Central memory CD8-positive, alpha-beta T cell (primary cell): ENCODE measurements around the gene PRDX1.
"Not testable (repeated sequence)": the region's sequence is repeated elsewhere in the genome, so short reads cannot be mapped to it uniquely, and the experiment has no call there.

Experiments
- ATAC-seq: fragments of 150-1000 bp; cut with Tn5 transposase; replicated peaks from 2 replicates; pipeline ENCODE4 v1.10.0; 2022; ENCODE audit warnings: mild to moderate bottlenecking, moderate FRiP score, moderate number of reproducible peaks; ENCODE audit not compliant: poor library complexity, severe bottlenecking; ENCODE audit errors: extremely low read depth
- DNase-seq, 2 donors: peaks; one replicate each; pipeline ENCODE4 v3.0.0; 2021; ENCODE audit warnings: low spot score in 2 of 2
- H3K27ac Mint-ChIP-seq: one replicate; pipeline ENCODE4 v1.8.0; 2022; ENCODE audit warnings: low read depth, mild to moderate bottlenecking, moderate library complexity, mixed read lengths
- H3K27me3 Mint-ChIP-seq: one replicate; pipeline ENCODE4 v1.8.0; 2022; ENCODE audit warnings: mixed read lengths
- H3K36me3 Mint-ChIP-seq: one replicate; pipeline ENCODE4 v1.8.0; 2022; ENCODE audit warnings: mild to moderate bottlenecking, moderate library complexity, mixed read lengths; ENCODE audit not compliant: insufficient read depth
- H3K4me1 Mint-ChIP-seq: one replicate; pipeline ENCODE4 v1.8.0; 2022; ENCODE audit warnings: mixed read lengths
- H3K4me3 Mint-ChIP-seq: one replicate; pipeline ENCODE4 v1.8.0; 2022; ENCODE audit warnings: mild to moderate bottlenecking, moderate library complexity, mixed read lengths
- H3K9me3 Mint-ChIP-seq: one replicate; pipeline ENCODE4 v1.8.0; 2022; ENCODE audit warnings: mixed read lengths

PRDX1 gene

GRCh38 chr1:45490626-45491486 lies 30.8 kb downstream of the PRDX1 start, which contains the start of gene TESK2:
TESK2 (minus strand) TSS chr1:45491163; CDS start chr1:45457785, 33,378 bp downstream.
- Mint-ChIP-seq H3K27me3 (no peaks in the 10 kb centered on the region), H3K4me3 (no peak within 1 kb of the TSS), H3K4me1 (no peaks in the 10 kb centered on the region), H3K36me3 (peaks cover 2% of the 10 kb centered on the region), H3K9me3 (no peaks in the 10 kb centered on the region), H3K27ac (no peak within 1 kb of the TSS)
- ATAC-seq (peak; percentile 97), DNase-seq (peak; percentile 92 to 97)

- Mint-ChIP-seq H3K4me3 (no peak overlapping the region), H3K9me3 (no peaks in the 10 kb centered on the region), H3K27me3 (no peaks in the 10 kb centered on the region), H3K27ac (no peak overlapping the region), H3K4me1 (no peaks in the 10 kb centered on the region), H3K36me3 (peaks cover 2% of the 10 kb centered on the region)
- DNase-seq (no peak), ATAC-seq (no peak)
Observed at GRCh38 chr1:45490121-45490625, 31.5 kb downstream of the PRDX1 start.

GRCh38 chr1:45489379-45489778 lies 32.3 kb downstream of the PRDX1 start:
- H3K27me3 Mint-ChIP-seq, H3K4me3 Mint-ChIP-seq, H3K27ac Mint-ChIP-seq, ATAC-seq, DNase-seq, H3K36me3 Mint-ChIP-seq, H3K4me1 Mint-ChIP-seq, H3K9me3 Mint-ChIP-seq: not testable (repeated sequence)

- H3K4me1 Mint-ChIP-seq, result no peaks in the 10 kb centered on the region
- no peaks in the 10 kb centered on the region for H3K9me3 Mint-ChIP-seq
- ATAC-seq (no peak), DNase-seq (no peak)
- peaks cover 2% of the 10 kb centered on the region for H3K36me3 Mint-ChIP-seq
- no peak overlapping the region for H3K4me3 Mint-ChIP-seq
- H3K27ac Mint-ChIP-seq, result no peak overlapping the region
- no peaks in the 10 kb centered on the region for H3K27me3 Mint-ChIP-seq
Observed at GRCh38 chr1:45488666-45489377, 32.9 kb downstream of the PRDX1 start.

DNA sequence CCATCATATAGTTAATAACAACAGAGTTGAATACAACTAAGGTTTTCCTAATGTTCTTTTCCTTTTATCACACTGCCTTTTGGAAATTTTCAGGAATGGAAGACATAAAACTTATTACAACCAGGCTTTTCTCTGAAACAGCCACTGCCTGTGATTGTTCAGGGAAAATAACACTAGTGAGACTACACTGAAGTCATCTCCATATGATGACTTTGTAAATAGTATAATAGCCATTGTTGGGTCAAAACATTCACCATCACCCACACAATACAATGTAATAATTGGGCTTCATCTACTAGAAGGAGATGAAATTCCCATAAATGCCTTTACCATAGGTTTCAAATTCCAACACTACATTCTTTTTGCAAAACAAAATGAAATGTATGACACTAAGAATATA lies 35.7 kb downstream of the PRDX1 start:
- no peaks in the 10 kb centered on the region for H3K4me1 Mint-ChIP-seq
- H3K27ac Mint-ChIP-seq, result no peak overlapping the region
- no peaks in the 10 kb centered on the region for H3K9me3 Mint-ChIP-seq
- no peaks in the 10 kb centered on the region for H3K27me3 Mint-ChIP-seq
- no peak overlapping the region for H3K4me3 Mint-ChIP-seq
- DNase-seq, result no peak
- H3K36me3 Mint-ChIP-seq, result peaks cover 2% of the 10 kb centered on the region
- ATAC-seq, result no peak

DNA sequence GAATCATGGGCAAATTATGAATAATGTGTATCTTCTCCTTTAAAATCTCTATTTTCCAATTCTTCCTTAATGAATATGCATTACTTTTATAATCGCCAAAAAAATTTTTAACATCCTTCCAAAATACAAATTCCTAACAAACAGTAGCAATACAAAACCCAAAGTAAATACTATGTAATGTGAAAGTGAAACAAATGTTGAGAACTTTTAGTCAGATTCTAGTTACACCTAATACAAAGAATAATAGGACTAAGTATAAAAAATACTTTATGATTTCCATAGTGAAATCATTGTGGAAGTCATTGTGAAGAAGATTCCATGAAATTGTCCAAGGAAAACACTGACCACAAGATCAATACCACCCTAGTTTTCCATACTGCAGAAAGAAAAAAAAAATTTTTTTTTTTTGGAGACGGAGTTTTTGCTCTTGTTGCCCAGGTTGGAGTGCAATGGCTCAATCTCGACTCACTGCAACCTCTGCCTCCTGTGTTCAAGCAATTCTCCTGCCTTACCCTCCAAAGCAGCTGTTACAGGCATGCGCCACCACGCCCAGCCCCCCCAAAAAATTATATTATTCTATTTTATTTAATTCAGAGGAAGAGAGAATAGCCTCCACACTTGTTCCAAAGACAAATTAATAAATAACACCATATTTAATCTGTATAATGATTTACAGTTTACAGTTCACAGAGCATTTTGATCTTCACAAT lies 42.5 kb downstream of the PRDX1 start:
- DNase-seq (no peak), ATAC-seq (no peak)
- Mint-ChIP-seq H3K4me3 (no peak overlapping the region), H3K4me1 (no peaks in the 10 kb centered on the region), H3K9me3 (no peaks in the 10 kb centered on the region), H3K27me3 (no peaks in the 10 kb centered on the region), H3K36me3 (peaks cover 2% of the 10 kb centered on the region), H3K27ac (no peak overlapping the region)

DNA sequence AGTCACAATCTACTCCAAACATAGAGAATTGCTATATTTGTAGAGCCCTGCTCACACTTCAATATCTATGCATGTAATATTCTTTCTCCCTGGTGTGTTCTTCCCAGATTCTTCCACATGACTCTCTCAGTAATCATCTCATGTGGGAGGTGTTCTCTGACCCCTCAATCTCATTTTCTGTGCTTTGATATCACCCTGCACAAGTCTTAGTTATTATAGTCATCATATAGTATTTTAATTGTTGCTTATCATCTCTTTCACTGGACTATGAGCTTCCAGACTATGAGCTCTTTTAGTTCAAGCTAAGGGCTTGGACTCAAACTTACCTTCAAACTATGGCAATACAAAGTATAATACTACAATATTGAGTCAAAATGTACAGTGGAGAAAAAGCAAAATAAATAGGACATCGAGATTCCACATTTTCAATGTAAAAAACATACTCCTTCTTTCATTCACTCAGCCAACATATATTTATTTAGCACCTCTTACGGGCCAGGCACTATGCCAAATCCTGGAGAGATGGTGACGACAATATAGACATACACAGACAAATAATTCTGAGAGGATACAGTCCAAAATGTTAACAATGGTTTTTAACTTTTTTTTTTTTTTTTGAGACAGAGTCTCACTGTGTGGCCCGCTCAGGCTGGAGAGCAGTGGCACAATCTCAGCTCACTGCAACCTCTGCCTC lies 43.4 kb downstream of the PRDX1 start:
- no peaks in the 10 kb centered on the region for H3K27me3 Mint-ChIP-seq
- no peaks in the 10 kb centered on the region for H3K4me1 Mint-ChIP-seq
- H3K36me3 Mint-ChIP-seq, result peaks cover 2% of the 10 kb centered on the region
- no peaks in the 10 kb centered on the region for H3K9me3 Mint-ChIP-seq
- no peak overlapping the region for H3K27ac Mint-ChIP-seq
- ATAC-seq (no peak), DNase-seq (no peak)
- H3K4me3 Mint-ChIP-seq, result no peak overlapping the region

DNA sequence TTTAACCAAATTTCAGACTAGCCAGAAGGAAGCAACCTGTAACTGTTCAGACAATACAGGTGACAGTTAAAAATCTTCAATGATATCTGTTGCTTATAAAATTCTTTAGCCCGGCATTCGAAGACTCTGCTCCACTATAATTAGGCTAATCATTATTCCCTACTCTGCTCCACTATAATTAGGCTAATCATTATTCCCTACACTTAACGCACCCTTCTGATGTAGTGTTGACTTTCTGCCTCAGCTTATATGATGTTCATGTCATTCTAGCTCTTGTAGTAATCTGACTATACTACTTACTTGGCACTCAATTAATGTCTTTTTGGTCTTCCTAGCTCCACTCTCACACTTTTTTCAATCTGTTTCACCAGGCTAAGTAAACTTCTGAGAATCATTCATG lies 44.0 kb downstream of the PRDX1 start:
- Mint-ChIP-seq H3K4me1 (no peaks in the 10 kb centered on the region), H3K9me3 (no peaks in the 10 kb centered on the region)

GRCh38 chr1:45474194-45474593 lies 47.5 kb downstream of the PRDX1 start:
- not testable (repeated sequence) for H3K27me3 Mint-ChIP-seq, H3K4me1 Mint-ChIP-seq, H3K36me3 Mint-ChIP-seq, H3K4me3 Mint-ChIP-seq, ATAC-seq, DNase-seq, H3K9me3 Mint-ChIP-seq, H3K27ac Mint-ChIP-seq

More for the DNA sequence above, 44.0 kb downstream of the PRDX1 start:
- H3K36me3 Mint-ChIP-seq, result peaks cover 2% of the 10 kb centered on the region
- ATAC-seq (no peak), DNase-seq (no peak)
- H3K27me3 Mint-ChIP-seq, result no peaks in the 10 kb centered on the region
- H3K4me3 Mint-ChIP-seq, result no peak overlapping the region
- H3K27ac Mint-ChIP-seq, result no peak overlapping the region

GRCh38 chr1:45473302-45473701 lies 48.4 kb downstream of the PRDX1 start:
- no peaks in the 10 kb centered on the region for H3K27me3 Mint-ChIP-seq
- no peaks in the 10 kb centered on the region for H3K4me1 Mint-ChIP-seq
- no peak overlapping the region for H3K4me3 Mint-ChIP-seq
- peaks cover 2% of the 10 kb centered on the region for H3K36me3 Mint-ChIP-seq
- H3K9me3 Mint-ChIP-seq, result no peaks in the 10 kb centered on the region
- DNase-seq, result no peak
- H3K27ac Mint-ChIP-seq, result no peak overlapping the region
- no peak for ATAC-seq

DNA sequence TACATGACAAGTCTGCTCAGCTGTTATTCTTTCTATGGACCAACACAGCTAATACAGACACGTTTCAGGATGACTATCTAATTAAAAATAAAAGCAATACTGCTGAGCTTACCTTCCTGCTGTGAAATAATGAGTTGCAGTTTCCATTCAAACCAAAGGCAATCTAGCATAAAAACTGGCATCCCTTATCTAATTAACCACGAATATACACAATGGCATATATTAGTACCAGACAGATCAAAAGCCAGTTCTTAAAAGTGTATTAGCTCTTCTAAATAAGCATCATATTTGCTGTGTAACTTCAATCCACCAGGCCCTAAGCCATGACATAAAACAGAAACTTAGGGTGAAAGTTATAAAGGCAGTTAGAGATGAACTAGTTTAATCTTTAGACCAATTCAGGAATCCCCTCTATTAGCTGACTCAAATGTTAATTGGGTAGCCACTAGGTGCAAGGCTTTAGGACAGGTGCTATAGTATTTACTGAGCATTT lies 51.3 kb downstream of the PRDX1 start:
- H3K27me3 Mint-ChIP-seq, result no peaks in the 10 kb centered on the region
- ATAC-seq (no peak), DNase-seq (no peak)
- no peaks in the 10 kb centered on the region for H3K9me3 Mint-ChIP-seq
- H3K27ac Mint-ChIP-seq, result no peak overlapping the region
- H3K36me3 Mint-ChIP-seq, result peaks cover 2% of the 10 kb centered on the region
- H3K4me1 Mint-ChIP-seq, result no peaks in the 10 kb centered on the region
- no peak overlapping the region for H3K4me3 Mint-ChIP-seq

- DNase-seq, H3K36me3 Mint-ChIP-seq, H3K4me3 Mint-ChIP-seq, H3K27me3 Mint-ChIP-seq, H3K4me1 Mint-ChIP-seq, H3K27ac Mint-ChIP-seq, H3K9me3 Mint-ChIP-seq, ATAC-seq: not testable (repeated sequence)
Observed at GRCh38 chr1:45467353-45467752, 54.3 kb downstream of the PRDX1 start.
